HG02571 (cell line): ENCODE data around the gene DIABLO.

Experiments
- ATAC-seq: cut with Tn5 transposase; IDR thresholded peaks from one replicate; pipeline ENCODE4 v1.9.1; 2021; ENCODE audit warnings: mild to moderate bottlenecking, moderate library complexity; ENCODE audit not compliant: unreplicated experiment

Gene DIABLO

DNA sequence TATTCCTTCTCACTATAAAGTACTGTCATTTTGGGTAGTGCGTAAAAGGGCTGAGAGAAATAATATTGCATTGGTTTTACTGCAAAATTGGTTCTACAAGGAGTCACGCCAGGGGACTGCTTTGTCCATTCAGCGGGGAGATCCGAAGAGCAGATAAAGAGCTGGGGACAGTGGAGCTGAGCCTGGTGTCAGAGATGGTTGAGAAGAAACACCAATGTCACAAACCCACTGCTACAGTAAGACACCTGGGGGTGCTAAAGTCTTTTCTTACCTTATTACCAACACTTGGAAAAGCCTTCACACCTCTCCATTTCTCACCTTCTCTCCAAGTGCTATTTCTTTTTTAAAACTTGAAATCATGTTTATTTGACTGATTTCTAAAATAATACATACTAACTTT is 66.0 kb downstream of the DIABLO start:
- ATAC-seq = no peak

GRCh38 chr12:122158700-122159285 is 67.1 kb downstream of the DIABLO start:
- no peak for ATAC-seq
